ENCODE measurements around the gene GMPPA.

GMPPA gene

GRCh38 chr2:219498280-219499057 lies at the start of gene GMPPA:
TSS of gene GMPPA (plus strand) at chr2:219498891. CDS start at chr2:219499976, 1,085 bp downstream.
- peak; percentile 97 for DNase-seq

- DNase-seq: no peak
Measured at GRCh38 chr2:219449609-219450008, 49.1 kb upstream of the GMPPA start.

DNA sequence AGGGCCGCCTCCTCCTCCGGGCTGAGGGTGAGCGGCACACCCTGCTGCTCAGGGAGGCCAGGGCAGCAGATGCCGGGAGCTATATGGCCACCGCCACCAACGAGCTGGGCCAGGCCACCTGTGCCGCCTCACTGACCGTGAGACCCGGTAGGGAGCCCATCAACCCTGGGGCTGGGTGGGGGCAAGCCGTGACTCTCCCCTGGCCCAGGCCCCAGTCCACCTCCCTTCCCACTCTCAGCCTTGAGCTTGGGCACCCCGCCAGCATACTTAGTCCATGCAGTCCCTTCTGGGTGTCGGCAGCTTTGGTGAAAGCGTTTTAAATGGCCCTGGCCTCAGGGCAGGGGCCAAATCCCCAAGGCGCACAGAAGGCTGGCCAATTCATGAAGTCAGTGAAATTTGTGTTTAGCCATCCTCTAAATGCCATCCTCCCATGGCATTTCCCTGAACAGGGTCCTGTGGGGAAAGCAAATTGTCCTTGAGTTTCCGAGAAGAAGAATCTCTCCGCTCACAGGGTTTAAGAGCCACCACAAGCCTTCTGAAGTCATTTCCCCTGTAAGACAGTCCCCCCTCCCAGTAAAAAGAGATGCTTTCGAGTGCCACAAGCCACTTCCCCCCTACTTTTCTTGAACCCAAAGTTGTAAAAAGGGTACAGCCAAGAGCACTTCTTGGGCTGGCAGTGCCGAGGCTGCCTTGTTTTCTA lies 46.9 kb upstream of the GMPPA start:
- DNase-seq: no peak

DNA sequence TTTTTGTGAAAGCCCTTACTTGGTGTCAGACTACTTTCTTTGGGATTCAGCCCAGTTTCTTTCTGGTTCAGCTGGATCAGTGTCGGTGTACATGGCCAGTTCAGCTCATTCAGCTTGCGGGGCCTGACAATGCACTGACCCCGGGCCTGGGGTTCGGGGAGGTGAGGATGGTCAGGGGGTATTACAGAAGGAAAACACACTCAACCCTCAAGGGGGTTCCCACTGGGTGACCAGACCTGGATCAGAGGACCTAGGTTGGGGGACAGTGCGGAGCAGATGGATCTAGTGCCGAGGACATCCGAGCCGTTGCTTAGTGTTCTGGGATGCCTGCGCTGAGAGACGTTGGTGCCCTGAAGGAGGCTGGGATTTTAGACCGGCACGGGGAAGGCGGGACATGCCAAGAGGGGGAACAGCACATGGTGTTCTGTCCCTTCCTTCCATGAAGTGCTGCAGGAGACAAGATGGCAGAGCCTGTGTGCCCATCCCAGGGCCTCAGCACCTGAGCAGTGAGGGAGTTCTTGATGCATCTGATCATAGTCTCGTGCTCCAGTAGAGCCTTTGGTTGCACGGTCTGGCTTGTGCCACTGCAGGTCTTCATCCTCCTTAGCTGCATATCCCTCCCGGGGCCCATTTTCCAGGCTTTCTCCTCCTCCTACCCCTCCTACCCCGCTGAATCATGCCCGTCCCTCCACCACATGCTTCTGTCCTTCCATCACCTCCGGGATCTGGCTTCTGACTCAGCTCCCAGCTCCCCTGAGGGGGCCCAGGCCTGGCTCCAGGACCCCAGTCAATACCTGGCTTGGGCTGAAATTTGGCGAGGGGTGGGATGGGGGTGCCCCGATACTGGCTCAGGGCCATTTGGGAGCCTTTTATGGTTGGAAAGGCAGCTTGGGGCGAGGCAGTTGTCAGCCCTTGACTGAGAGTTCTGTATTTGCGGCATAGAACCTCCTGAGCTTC lies 46.1 kb upstream of the GMPPA start:
- DNase-seq: no peak

- no peak for DNase-seq
Measured at GRCh38 chr2:219453671-219454590, 44.8 kb upstream of the GMPPA start.

DNA sequence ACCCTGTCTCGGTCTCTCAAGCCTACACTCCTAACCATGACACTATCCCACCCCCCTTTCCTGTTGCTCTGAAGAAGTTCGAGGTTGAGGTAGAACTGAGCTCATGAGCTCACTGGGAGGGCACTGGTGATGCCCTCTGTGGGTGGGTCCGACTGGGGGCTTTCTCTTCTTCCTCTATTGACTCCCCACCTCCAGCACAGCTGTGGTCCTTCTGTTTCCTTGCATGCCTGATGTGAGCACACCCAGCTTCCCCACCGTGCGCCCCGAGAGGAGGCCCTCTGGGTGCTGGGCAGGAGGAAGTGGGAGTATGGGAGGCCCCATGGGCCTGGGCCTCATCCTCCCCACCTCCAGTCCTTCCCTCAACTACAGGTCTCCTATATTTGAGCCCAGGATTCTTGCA lies 43.1 kb upstream of the GMPPA start:
- DNase-seq: no peak

DNA sequence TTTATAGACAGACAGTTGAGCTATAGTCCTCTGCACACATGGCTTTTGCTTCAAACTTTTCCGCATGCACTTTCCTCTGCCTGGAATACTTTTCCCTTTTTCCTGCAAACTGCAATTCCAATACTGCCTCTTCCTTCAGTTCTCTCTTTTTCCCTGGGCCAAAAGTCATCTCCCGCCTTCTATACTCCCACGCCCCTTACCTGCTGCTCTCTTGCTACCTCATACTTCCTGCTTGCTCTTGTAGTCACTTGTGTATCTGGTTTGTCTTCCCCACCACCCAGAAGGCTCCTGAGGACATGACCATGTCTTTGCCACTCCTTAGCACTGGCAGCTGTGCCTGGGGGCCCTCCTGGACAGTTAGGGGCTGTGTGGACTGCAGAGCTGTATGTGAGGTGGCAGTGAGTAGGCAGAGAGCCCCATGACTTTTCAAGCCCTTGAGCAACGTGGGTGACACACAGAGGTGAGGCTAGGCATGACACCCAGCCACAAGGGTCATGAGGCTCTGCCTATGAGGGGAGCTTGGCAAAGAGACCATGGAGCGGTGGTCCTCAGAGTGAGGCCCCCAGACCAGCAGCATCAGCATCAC lies 40.8 kb upstream of the GMPPA start:
- DNase-seq: no peak

DNA sequence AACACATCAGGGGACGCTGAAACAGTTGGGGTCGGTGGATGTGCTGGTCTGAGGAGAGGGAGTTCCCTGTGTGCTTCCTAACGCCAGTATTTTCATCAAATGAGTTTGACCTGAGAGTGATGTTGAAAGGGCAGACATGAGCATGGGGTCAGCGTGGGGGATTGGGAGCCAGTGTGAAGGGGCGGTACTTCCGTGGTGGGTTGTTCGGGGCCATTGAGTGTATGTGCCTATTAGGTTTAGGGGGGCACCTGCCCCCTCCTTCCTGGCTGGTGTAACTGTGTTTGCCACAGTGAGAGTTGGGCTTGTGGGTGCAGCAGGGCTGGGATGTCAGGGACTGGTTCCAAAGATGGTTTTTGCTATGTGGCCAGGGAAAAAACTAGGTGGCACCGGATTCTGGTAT lies 39.7 kb upstream of the GMPPA start:
- DNase-seq: no peak

DNA sequence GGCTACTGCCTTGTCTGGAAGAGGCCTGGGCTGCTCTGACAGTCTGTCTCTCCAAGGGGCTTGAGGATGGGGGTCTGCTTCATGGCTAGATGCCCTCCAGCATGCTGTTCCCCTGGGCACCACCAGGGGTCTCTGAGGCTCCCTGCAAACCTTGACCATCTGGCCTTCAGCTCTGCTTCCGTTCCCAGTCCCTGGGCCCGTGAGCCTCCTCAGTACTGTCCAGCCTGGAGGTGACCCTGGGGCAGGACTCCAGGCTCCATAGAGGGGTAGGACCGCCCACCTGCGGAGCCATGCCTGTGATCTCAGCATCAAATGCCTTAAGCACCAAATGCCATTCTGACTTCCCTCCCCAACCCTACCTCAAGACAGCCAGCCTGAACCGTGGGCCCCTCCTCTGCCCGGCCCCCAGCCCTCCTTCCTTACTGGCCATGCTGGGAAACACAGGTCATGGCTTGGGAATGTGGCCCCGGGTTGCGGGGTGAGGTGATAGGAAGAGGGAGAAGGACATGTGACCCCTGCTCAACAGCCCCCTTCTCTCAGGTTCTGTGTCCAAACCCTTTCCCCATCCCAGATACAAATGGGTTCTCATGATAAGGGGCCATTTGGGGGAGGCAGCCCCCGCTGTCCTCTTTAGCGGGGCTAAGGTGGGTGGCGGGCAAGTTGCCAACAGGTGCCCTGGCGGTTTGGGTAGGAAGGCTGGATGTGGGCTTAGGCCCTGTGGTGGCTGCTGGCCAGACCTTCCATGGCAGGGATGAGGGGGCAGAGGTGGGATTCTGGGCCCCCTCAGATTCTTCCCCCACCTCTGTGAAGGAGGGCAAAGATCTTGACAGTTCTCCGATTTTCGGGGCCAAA lies 39.0 kb upstream of the GMPPA start:
- peak; percentile 78 for DNase-seq

GRCh38 chr2:219460424-219460926 lies 38.2 kb upstream of the GMPPA start:
- DNase-seq: no peak

GRCh38 chr2:219461047-219461514 lies 37.6 kb upstream of the GMPPA start:
- DNase-seq: no peak

DNA sequence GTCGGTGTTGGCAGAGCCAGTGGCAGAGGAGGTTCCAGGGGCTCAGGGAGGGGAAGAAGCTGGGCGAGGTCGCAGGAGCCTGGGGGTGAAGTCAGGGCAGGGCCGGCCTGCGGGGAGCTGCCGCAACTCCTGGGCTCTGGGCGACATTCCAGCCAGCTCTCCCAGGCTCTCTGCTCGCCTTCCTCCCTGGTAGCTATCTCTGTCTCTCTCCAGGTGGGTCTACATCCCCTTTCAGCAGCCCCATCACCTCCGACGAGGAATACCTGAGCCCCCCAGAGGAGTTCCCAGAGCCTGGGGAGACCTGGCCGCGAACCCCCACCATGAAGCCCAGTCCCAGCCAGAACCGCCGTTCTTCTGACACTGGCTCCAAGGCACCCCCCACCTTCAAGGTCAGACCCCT lies 37.0 kb upstream of the GMPPA start:
- no peak for DNase-seq

- no peak for DNase-seq
Measured at GRCh38 chr2:219462349-219462748, 36.3 kb upstream of the GMPPA start.

GRCh38 chr2:219464286-219465032 lies 34.2 kb upstream of the GMPPA start:
- no peak for DNase-seq

DNA sequence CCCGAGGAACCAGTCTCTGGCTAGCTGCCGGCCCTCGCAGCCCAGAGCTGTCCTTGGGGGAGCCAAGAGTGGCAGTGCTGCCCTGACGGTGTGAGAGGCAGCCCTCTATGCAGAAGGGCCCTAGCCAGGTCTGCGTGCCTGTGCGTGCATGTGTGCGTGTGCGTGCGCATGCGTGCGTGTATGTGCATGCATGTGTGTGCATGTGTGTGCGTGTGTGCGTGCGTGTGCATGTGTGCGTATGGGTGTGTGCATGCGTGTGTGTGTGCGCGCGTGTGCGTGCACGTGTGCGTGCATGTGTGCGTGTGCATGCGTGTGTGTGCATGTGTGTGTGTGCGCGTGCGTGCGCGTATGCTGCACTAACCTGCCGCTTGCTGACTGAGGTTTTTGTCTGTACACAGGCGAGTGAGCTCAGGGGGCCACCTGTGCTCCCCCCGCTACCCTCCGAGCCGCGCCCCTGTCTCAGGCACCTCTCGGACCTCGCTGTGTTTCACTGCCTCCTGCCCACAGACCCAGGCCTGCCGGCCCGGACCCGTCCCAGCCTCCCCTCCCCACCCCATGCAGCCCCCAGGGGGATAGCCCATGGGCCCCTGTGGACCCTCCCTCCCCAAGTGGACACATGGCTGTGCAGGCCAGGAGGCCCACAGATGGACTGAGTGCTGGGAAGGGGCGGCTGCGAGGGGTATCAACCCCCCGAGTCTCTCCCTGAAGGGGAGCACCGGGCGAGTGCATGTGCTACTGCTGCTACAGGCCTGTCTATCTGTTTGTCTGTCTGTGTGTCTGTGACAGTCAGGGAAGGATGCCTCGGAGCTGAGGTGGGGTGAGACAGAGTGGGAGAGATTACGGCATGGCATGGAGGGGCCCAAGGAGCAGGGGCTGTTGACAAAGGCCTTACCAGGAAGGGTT lies 32.8 kb upstream of the GMPPA start:
- no peak for DNase-seq

DNA sequence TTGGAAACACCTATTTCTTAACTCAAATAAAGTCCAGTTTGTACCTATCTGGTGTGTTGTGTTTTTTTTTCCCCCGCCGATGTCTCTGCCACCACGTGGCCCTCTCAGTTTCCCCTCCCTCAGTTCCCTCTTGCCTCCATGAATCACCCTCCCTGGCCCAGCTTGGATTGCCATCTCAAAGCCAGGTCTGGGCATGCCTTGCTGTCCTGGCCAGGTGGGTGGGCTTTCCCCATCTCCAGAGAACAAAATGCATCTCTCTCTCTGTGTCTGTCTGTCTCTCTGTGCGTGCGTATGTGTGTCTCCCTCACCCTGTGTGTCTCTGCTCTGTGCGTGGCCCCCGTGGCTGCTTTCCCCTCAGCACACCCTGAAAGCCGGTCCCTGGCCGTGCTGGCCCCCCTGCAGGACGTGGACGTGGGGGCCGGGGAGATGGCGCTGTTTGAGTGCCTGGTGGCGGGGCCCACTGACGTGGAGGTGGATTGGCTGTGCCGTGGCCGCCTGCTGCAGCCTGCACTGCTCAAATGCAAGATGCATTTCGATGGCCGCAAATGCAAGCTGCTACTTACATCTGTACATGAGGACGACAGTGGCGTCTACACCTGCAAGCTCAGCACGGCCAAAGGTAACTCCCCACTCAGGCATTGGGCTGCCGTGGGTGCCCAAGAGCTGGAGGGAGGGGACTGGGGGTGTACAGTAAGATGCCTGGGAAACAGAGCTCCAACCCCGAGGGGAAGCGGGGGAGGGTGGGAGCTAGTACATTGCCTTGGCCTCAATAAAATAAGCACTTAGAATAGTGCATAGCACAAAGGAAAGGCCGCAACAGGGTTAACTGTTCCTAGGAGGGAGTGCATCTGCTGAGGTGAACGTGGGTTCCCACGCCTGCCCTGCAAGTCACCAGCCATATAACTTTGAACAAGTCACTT lies 31.6 kb upstream of the GMPPA start:
- DNase-seq: no peak

DNA sequence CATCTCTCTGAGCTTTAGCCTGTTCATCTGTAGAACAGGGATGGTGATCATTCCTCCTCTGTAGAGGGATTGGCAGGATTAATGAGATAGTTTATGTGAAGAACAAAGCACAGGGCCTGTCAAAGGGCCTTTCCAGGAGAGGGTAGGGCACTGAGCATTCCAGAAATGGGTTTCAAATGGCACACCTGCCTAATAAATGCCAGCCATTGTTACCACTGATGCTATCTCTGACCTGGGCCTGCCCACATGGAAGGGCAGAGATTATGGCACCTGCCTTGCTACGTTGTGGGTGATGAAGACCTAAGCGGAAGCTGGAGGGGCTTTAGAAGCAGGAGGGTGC lies 31.0 kb upstream of the GMPPA start:
- no peak for DNase-seq

Measured in activated effector memory CD4-positive, alpha-beta T cell treated with anti-CD3 and anti-CD28 coated beads, Interleukin-2, amount 50 U/mL, for 16 hours (primary cell).